ENCODE measurements around the gene MICB.

GRCh38 chr6:31498748-31499147, 803 bp downstream of the MICB start:
- TF ChIP-seq, protein P1, sequence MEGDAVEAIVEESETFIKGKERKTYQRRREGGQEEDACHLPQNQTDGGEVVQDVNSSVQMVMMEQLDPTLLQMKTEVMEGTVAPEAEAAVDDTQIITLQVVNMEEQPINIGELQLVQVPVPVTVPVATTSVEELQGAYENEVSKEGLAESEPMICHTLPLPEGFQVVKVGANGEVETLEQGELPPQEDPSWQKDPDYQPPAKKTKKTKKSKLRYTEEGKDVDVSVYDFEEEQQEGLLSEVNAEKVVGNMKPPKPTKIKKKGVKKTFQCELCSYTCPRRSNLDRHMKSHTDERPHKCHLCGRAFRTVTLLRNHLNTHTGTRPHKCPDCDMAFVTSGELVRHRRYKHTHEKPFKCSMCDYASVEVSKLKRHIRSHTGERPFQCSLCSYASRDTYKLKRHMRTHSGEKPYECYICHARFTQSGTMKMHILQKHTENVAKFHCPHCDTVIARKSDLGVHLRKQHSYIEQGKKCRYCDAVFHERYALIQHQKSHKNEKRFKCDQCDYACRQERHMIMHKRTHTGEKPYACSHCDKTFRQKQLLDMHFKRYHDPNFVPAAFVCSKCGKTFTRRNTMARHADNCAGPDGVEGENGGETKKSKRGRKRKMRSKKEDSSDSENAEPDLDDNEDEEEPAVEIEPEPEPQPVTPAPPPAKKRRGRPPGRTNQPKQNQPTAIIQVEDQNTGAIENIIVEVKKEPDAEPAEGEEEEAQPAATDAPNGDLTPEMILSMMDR (conservative IDR thresholded peaks at IDR 0.05) = no peak
- TF ChIP-seq ZFX (IDR thresholded peaks at IDR 0.05) = no peak

All from C4-2B (cell line).